HG03457 (cell line): Measurements from ENCODE around the gene CCDC82.
"Not testable (repeated sequence)": the region's sequence is repeated elsewhere in the genome, so short reads cannot be mapped to it uniquely, and the experiment has no call there.

ENCODE experiments used
- ATAC-seq: cut with Tn5 transposase; IDR thresholded peaks from one replicate; pipeline ENCODE4 v1.9.1; 2021; ENCODE audit warnings: moderate number of reproducible peaks; ENCODE audit not compliant: unreplicated experiment

The CCDC82 gene

GRCh38 chr11:96389720-96390487 is at the start of gene CCDC82, which contains the start of gene JRKL:
Gene CCDC82 (minus strand): TSS chr11:96389912. CDS start chr11:96384747, 5,165 bp downstream.
Gene JRKL (plus strand): TSS chr11:96390013. CDS start chr11:96390650, 637 bp downstream.
- ATAC-seq, result peak; percentile 86

DNA sequence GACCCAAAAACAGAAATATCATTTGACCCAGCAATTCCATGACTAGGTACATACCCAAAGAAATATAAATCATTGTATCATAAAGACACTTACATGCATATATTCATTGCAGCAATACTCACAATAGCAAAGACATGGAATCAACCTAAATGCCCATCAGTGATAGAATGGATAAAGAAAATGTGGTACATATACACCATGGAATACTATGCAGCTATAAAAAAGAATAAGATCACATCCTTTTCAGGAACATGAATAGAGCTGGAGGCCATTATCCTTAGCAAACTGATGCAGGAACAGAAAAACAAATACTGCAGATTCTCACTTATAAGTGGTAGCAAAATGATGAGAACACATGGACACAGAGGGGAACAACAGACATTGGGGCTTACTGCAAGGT is 42.9 kb upstream of the CCDC82 start:
- not testable (repeated sequence) for ATAC-seq

DNA sequence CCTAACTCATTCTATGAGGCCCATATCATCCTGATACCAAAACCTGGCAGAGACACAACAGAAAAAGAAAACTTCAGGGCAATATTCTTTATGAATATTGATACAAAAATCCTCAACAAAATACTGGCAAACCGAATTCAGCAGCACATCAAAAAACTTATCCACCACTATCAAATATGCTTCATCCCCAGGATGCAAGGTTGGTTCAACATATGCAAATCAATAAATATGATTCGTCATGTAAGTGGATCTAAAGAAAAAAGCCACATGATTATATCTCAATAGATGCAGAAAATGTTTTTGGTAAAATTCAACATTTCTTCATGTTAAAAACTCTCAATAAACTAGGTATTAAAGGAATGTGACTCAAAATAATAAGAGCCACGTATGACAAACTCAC is 41.0 kb upstream of the CCDC82 start:
- no peak for ATAC-seq

DNA sequence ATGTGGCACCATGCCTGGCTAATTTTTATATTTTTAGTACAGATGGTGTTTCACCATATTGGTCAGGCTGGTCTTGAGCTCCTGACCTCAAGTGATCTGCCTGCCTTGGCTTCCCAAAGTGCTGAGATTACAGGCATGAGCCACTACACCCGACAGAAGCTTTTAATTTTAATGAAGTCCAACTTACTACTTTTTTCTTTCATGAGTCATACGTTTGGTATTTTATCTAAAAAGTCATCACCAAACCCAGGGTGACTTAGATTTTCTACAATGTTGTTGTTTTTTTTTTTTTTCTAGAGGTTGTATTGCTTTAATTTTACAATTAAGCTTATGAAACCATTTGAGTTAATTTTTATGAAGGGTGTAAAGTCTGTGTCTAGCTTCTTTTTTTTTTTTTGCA is 35.0 kb upstream of the CCDC82 start:
- ATAC-seq, result no peak

- no peak for ATAC-seq
These were observed 23.7 kb upstream of the CCDC82 start for GRCh38 chr11:96413408-96413807.

DNA sequence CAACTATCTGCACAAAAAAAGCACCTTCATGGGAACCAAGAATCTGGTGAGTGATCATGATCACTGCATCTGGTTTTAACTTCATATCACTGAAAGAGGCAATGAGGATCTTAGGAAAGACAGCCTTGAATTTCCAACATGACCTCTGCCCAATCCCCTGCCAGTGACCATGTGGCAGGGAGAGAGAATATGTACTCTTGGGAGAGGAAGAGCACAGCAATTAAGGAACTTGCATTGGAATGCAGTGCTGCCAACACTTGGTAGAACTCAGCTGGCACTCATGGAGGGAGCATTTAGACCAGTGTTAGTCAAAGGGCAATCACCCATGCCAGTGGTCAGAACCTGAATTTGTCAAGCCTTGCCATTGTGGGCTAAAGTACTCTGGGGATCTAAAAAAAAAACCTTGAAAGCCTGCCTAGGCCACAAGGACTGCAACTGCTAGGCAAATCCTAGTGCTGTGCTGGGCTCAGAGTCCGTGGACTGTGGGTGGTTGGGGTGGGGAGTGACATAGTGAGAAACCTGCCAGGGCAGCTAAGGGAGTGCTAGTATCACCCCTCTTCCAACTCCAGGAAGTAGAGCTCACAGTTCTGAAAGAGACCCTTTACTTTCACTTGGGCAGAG is 23.2 kb upstream of the CCDC82 start:
- ATAC-seq, result no peak

DNA sequence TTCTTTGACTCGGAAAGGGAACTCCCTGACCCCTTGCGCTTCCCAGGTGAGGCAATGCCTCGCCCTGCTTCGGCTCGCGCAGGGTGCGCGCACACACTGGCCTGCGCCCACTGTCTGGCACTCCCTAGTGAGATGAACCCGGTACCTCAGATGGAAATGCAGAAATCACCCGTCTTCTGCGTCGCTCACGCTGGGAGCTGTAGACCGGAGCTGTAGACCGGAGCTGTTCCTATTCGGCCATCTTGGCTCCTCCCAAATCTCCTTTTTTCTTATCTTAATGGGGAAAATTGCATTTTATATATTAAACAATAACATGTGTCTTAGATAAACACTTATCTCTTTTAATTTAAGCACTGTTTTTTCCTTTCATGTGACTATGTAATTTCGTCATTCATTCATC is 21.7 kb upstream of the CCDC82 start:
- ATAC-seq, result not testable (repeated sequence)

- ATAC-seq, result no peak
These were observed 11.0 kb upstream of the CCDC82 start for GRCh38 chr11:96400697-96401096.

DNA sequence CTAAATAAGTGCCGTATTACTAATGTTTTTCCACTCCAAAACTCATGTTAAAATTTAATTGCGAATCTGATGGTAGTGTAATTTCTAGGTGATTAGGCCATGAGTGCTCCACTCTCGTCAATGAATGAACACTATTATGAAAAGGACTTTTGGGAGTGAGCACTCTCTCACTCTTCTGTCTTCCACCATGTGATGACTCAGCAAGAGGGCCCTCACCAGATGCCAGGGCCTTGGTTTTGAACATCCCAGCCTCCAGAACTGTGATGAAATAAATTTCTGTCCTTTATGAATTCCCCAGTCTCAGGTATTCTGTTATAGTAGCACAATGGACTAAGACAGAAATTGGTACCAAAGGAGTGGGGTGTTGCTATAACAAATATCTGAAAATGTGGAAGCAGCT is 8.2 kb upstream of the CCDC82 start:
- no peak for ATAC-seq

DNA sequence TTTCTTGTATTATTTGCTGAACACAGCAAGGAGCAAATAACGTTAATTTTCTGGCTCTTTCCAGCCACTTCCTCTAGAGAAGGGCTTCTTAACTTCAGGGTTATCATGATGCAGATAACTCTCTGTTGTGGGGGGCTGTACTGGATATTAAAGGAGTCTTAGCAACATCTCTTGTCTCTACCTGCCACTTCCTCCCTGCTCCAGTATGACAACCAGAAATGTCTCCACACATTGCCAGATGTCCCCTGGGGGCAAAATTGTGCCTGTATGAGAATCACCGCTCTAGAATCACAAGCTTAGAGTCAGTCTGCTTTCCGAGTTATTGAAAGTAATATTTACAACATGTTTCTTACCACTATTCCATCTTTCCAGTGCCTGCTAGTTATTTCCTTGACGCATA is 6.9 kb upstream of the CCDC82 start:
- ATAC-seq, result no peak

DNA sequence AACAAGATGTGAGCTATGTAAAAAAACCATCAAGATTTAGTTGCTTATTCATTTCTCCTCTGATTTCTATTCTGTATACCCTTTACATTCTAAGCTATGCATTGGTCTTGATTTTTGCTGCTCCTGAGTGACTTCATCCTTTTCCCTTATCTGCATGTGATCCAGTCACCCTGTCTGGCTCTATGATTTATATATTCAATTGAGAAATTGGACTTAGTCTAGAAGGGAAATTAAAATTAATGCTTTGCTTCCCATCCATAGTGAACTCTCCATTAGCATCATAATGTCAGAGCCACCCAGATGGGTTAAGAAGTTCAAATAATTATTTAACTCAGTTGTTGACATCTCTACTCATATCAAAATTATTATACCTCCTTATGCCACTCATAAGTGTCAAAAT is 5.1 kb upstream of the CCDC82 start:
- ATAC-seq, result no peak

GRCh38 chr11:96393753-96394348 is 4.1 kb upstream of the CCDC82 start:
- ATAC-seq, result no peak

DNA sequence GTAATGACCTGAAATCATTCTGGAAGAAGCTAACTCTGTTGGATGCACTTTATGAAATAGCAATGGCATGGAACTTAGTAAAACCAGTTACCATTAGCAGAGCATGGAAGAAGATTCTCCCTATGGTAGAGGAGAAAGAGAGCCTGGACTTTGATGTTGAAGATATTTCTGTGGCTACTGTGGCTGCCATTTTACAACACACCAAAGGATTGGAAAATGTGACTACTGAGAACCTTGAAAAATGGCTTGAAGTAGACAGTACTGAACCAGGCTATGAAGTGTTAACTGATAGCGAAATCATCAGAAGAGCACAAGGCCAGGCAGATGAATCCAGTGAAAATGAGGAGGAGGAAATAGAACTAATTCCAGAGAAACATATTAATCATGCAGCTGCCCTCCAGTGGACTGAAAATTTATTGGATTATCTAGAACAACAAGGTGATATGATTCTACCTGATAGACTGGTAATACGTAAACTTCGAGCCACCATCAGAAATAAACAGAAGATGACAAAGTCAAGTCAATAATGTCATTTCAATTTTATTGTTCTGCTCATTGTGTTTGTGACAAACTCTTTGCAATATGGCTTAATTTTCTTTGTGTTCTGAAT is 2.1 kb upstream of the CCDC82 start:
- no peak for ATAC-seq

DNA sequence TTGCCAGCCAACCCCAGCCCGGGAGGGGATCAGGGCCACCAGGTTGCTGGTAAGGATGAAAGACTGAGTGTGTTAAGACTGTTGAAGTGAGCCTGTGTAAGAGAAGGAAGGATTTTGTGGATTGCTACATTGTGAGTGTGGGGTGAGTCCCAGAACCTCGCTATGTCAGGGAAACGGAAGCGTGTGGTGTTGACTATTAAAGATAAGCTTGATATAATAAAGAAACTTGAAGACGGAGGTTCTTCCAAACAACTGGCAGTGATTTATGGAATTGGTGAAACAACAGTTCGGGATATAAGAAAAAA is 728 bp upstream of the CCDC82 start:
- ATAC-seq, result peak; percentile 2

DNA sequence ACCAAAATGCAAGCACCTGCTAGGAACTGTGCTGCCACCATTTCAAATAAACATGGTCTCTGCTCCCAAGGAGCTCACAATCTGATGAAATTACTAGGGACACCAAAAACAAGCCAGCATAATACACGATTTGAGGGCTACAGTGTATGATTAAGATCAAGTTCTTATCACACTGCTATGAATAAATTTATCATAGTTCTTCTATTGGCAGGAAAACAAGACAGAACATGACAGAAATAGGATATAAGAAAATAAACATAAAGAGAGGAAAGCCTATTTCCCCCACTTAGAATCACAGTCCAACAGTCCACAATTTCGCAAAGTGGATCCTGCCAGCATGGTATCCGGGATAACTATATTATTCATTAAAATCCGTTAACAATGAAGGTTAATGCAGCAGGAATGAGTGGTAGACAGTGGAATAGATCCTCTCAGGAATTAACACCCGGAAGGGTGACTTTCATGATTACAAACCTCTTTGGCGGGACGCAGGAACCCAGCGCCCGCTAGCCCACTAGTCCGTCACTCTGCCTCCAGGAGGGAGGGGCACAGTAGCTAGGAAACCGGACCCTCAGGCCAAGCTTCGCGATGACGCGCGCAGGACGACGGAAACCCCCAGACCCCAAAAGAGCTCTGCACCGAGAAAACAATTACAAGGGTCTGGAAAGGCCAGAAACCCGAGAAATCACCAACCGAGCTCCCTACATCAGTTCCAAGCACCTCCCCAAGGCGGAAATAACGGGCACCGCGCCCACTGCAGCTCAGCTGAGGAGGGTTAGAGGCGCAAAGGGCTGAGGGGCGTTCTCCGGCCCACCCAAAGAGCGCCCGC is 607 bp downstream of the CCDC82 start:
- ATAC-seq, result peak; percentile 47

GRCh38 chr11:96385187-96385586 is 4.5 kb downstream of the CCDC82 start:
- no peak for ATAC-seq

DNA sequence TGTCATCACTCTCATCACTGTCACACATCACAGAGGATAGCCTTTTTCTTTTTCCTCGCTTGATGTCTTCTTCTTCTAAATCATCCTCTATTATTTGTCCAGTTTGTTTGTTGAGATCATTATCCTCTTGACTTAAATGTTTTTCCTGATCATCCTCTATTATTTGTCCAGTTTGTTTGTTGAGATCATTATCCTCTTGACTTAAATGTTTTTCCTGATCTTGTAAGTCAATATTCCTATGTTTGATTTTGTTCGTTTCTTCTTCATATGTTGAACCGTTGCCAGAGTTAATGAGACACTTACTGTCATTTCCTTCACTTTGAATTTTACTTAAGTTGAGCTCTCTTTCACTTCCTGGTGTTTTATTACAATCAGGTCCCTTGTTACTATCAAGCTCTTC is 5.6 kb downstream of the CCDC82 start:
- ATAC-seq, result no peak

DNA sequence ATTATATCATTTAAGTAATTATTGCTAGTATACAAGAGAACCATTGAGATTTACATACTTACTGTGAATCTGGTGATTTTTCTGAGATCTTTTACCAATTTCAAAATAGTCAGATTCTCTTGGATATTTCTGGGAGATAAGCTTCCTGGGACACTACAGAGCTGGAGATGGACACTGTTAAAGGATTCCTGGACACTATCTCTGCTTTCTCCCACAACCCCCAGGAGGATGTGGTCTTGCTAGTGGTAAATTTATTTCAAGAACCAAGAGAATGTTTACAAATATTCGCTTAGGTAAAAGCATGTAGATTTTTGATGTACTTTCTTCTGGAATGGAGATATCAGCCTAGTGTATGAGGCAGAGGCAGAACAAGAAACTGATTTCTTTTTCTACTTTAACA is 12.9 kb downstream of the CCDC82 start:
- no peak for ATAC-seq

- no peak for ATAC-seq
These were observed 15.9 kb downstream of the CCDC82 start for GRCh38 chr11:96373826-96374225.

DNA sequence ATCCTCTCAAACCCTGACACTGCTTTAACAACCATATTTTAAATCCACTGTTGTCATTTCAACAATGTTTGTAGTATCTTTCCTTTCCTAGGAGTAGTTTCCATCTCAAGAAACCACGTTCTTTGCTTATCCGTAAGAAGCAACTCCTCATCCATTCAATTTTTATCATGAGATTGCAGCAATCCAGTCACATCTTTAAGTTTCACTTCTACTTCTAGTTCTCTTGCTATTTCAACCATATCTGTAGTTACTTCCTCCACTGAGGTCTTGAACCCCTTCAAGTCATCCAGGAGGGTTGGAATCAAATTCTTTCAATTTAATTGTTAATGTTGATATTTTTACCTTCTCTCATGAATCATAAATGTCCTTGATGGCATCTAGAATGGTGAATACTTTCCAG is 22.4 kb downstream of the CCDC82 start:
- ATAC-seq, result no peak

DNA sequence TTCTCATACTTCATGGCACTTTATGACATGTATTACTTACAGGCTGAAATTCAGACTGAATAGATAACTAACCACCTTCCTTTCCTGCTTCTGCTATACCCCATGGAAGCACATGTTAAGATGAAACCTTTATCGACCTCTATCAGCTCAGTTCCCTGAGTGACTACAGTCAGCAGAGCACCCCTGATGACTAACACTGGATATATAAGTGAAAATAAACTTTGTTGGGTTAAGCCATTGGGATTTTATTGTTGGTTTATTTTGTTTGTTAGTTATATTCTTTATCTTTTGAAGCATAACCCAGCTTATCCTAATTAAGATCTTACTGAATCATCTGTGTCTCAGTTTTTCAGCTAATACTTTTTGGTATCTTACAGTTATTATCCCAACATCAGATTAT is 23.7 kb downstream of the CCDC82 start:
- ATAC-seq, result no peak
